ENCODE results near the gene PPP1CB.

The PPP1CB gene

GRCh38 chr2:28752631-28753376 is 1.2 kb downstream of the PPP1CB start:
- no peak for ATAC-seq
- TF ChIP-seq ZNF565 (CRISPR knock-in tag; conservative IDR thresholded peaks at IDR 0.05; ENCODE audit: low read depth) (no peak), ESRRG (CRISPR knock-in tag; IDR thresholded peaks at IDR 0.05) (no peak)

DNA sequence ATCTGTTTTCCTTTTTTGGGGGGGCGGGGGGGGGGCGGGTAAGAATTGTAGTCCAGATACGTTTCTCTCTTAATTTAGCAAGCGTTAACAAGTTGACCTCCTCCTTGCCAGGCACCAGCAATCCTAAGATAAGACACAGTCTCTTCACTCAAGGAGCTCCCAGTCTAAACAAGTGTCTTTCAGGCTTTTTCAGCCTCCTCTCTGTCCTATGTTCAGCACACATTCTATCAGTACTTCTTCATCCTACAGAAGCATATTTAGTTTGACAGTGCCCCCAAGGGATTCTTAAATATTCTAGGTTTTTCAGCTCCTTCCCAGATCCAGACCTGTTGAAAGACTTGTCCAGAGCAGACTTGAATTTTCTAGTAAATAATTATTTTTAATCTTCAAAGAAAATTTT is 2.7 kb downstream of the PPP1CB start:
- ATAC-seq: no peak
- TF ChIP-seq CSDC2 (CRISPR knock-in tag; IDR thresholded peaks at IDR 0.05) (no peak), ESRRG (CRISPR knock-in tag; IDR thresholded peaks at IDR 0.05) (no peak), ISL1 (CRISPR knock-in tag; IDR thresholded peaks at IDR 0.05) (no peak), ZC3H10 (CRISPR knock-in tag; IDR thresholded peaks at IDR 0.05) (no peak), PPARA (CRISPR knock-in tag; IDR thresholded peaks at IDR 0.05; ENCODE audit: borderline replicate concordance) (no peak), RARB (CRISPR knock-in tag; IDR thresholded peaks at IDR 0.05) (no peak), ZNF70 (CRISPR knock-in tag; IDR thresholded peaks at IDR 0.05) (no peak), BACH2 (CRISPR knock-in tag; IDR thresholded peaks at IDR 0.05; ENCODE audit: borderline replicate concordance) (no peak), ZNF8 (CRISPR knock-in tag; IDR thresholded peaks at IDR 0.05) (no peak), ARNTL (CRISPR knock-in tag; IDR thresholded peaks at IDR 0.05; ENCODE audit: borderline replicate concordance, low read depth) (no peak), TCF4 (CRISPR knock-in tag; IDR thresholded peaks at IDR 0.05; ENCODE audit: borderline replicate concordance) (no peak), ZNF565 (CRISPR knock-in tag; conservative IDR thresholded peaks at IDR 0.05; ENCODE audit: low read depth) (no peak)
- TF ChIP-seq, protein P1, sequence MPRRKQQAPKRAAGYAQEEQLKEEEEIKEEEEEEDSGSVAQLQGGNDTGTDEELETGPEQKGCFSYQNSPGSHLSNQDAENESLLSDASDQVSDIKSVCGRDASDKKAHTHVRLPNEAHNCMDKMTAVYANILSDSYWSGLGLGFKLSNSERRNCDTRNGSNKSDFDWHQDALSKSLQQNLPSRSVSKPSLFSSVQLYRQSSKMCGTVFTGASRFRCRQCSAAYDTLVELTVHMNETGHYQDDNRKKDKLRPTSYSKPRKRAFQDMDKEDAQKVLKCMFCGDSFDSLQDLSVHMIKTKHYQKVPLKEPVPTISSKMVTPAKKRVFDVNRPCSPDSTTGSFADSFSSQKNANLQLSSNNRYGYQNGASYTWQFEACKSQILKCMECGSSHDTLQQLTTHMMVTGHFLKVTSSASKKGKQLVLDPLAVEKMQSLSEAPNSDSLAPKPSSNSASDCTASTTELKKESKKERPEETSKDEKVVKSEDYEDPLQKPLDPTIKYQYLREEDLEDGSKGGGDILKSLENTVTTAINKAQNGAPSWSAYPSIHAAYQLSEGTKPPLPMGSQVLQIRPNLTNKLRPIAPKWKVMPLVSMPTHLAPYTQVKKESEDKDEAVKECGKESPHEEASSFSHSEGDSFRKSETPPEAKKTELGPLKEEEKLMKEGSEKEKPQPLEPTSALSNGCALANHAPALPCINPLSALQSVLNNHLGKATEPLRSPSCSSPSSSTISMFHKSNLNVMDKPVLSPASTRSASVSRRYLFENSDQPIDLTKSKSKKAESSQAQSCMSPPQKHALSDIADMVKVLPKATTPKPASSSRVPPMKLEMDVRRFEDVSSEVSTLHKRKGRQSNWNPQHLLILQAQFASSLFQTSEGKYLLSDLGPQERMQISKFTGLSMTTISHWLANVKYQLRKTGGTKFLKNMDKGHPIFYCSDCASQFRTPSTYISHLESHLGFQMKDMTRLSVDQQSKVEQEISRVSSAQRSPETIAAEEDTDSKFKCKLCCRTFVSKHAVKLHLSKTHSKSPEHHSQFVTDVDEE (CRISPR knock-in tag; IDR thresholded peaks at IDR 0.05): no peak
- TF ChIP-seq, protein P2, sequence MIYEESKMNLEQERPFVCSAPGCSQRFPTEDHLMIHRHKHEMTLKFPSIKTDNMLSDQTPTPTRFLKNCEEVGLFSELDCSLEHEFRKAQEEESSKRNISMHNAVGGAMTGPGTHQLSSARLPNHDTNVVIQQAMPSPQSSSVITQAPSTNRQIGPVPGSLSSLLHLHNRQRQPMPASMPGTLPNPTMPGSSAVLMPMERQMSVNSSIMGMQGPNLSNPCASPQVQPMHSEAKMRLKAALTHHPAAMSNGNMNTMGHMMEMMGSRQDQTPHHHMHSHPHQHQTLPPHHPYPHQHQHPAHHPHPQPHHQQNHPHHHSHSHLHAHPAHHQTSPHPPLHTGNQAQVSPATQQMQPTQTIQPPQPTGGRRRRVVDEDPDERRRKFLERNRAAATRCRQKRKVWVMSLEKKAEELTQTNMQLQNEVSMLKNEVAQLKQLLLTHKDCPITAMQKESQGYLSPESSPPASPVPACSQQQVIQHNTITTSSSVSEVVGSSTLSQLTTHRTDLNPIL (CRISPR knock-in tag; IDR thresholded peaks at IDR 0.05; ENCODE audit: low read depth): no peak
- TF ChIP-seq, protein P3, sequence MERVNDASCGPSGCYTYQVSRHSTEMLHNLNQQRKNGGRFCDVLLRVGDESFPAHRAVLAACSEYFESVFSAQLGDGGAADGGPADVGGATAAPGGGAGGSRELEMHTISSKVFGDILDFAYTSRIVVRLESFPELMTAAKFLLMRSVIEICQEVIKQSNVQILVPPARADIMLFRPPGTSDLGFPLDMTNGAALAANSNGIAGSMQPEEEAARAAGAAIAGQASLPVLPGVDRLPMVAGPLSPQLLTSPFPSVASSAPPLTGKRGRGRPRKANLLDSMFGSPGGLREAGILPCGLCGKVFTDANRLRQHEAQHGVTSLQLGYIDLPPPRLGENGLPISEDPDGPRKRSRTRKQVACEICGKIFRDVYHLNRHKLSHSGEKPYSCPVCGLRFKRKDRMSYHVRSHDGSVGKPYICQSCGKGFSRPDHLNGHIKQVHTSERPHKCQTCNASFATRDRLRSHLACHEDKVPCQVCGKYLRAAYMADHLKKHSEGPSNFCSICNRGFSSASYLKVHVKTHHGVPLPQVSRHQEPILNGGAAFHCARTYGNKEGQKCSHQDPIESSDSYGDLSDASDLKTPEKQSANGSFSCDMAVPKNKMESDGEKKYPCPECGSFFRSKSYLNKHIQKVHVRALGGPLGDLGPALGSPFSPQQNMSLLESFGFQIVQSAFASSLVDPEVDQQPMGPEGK (CRISPR knock-in tag; IDR thresholded peaks at IDR 0.05; ENCODE audit: borderline replicate concordance): no peak

GRCh38 chr2:28755421-28755820 is 3.8 kb downstream of the PPP1CB start:
- no peak for ATAC-seq
- TF ChIP-seq PPARA (CRISPR knock-in tag; IDR thresholded peaks at IDR 0.05; ENCODE audit: borderline replicate concordance) (no peak), TCF4 (CRISPR knock-in tag; IDR thresholded peaks at IDR 0.05; ENCODE audit: borderline replicate concordance) (no peak), ZNF8 (CRISPR knock-in tag; IDR thresholded peaks at IDR 0.05) (no peak), CSDC2 (CRISPR knock-in tag; IDR thresholded peaks at IDR 0.05) (no peak), POU6F1 (CRISPR knock-in tag; IDR thresholded peaks at IDR 0.05; ENCODE audit: borderline replicate concordance, low read depth) (no peak), ZNF70 (CRISPR knock-in tag; IDR thresholded peaks at IDR 0.05) (no peak), SNAI2 (CRISPR knock-in tag; IDR thresholded peaks at IDR 0.05) (no peak), RARB (CRISPR knock-in tag; IDR thresholded peaks at IDR 0.05) (no peak)

DNA sequence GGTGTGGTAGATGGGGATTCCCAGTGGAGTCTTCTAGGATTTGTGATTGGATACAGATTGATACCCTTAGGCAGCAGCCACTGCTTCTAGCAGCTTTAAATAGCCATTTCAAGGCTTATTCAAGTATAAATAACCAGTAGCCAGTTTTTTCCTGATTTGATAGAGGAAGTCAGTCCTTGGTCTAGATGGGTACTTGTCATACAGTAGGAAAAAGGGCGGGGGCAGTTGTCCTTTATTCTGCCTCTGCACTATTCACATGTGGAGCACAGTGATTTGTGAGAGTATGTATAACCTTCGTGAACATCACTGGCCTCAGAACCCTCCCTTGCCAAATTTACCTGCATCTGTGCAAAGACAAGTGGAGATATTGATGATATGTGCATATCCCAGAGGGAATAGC is 6.8 kb downstream of the PPP1CB start:
- no peak for ATAC-seq
- no peak for TF ChIP-seq ZNF70 (CRISPR knock-in tag; IDR thresholded peaks at IDR 0.05)
- no peak for TF ChIP-seq ISL1 (CRISPR knock-in tag; IDR thresholded peaks at IDR 0.05)
- TF ChIP-seq, protein P4, sequence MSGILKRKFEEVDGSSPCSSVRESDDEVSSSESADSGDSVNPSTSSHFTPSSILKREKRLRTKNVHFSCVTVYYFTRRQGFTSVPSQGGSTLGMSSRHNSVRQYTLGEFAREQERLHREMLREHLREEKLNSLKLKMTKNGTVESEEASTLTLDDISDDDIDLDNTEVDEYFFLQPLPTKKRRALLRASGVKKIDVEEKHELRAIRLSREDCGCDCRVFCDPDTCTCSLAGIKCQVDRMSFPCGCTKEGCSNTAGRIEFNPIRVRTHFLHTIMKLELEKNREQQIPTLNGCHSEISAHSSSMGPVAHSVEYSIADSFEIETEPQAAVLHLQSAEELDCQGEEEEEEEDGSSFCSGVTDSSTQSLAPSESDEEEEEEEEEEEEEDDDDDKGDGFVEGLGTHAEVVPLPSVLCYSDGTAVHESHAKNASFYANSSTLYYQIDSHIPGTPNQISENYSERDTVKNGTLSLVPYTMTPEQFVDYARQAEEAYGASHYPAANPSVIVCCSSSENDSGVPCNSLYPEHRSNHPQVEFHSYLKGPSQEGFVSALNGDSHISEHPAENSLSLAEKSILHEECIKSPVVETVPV (CRISPR knock-in tag; IDR thresholded peaks at IDR 0.05): no peak
- no peak for TF ChIP-seq PPARA (CRISPR knock-in tag; IDR thresholded peaks at IDR 0.05; ENCODE audit: borderline replicate concordance)
- TF ChIP-seq SNAI2 (CRISPR knock-in tag; IDR thresholded peaks at IDR 0.05): no peak
- TF ChIP-seq ZFP30 (CRISPR knock-in tag; IDR thresholded peaks at IDR 0.05): no peak
- TF ChIP-seq ZC3H10 (CRISPR knock-in tag; IDR thresholded peaks at IDR 0.05): no peak
- TF ChIP-seq, protein P3 (CRISPR knock-in tag; IDR thresholded peaks at IDR 0.05; ENCODE audit: borderline replicate concordance): no peak
- no peak for TF ChIP-seq CSDC2 (CRISPR knock-in tag; IDR thresholded peaks at IDR 0.05)
- no peak for TF ChIP-seq POU6F1 (CRISPR knock-in tag; IDR thresholded peaks at IDR 0.05; ENCODE audit: borderline replicate concordance, low read depth)

All from SK-N-SH treated with all-trans-retinoic acid at 6 μM for 48 hours (cell line).